ENCODE results near the gene PODN.

Gene PODN

DNA sequence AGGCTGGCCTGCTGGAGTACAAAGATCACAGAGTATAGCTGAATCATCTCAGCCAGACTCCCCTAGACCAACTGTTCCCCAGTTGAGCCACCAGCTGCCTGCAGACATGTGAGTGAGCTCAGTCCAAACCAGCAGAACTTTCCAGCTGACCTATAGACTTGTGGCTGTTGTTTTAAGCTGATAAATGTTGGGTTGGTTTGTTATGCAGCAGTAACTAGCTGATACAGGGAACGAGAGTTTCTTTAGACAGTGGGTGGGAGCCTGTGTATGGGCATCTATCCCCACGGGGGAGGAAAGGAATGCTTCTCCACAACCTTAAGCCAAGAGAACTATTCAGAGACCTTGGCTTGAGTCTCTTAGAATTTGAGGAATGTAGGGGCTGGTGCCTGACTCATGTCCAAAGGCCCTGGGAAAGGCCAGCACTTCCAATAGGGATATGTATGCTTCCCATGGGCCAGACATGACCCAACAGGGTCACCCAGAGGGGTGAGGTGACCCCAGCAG, 50.3 kb downstream of the PODN start:
- H3K9me3 ChIP-seq (ENCODE audit: insufficient read depth, low read length, severe bottlenecking): no peaks in the 10 kb centered on the region
- DNase-seq: no peak
- H3K79me2 ChIP-seq (ENCODE audit: insufficient read depth, low read length): no peaks in the 10 kb centered on the region
- peaks cover 10% of the 10 kb centered on the region for H3K27me3 ChIP-seq (ENCODE audit: insufficient read depth, low read length, poor library complexity)
- no peak for TF ChIP-seq EZH2 (IDR thresholded peaks at IDR 0.05; ENCODE audit: borderline replicate concordance, low read depth, low read length, severe bottlenecking)
- TF ChIP-seq, protein P1, sequence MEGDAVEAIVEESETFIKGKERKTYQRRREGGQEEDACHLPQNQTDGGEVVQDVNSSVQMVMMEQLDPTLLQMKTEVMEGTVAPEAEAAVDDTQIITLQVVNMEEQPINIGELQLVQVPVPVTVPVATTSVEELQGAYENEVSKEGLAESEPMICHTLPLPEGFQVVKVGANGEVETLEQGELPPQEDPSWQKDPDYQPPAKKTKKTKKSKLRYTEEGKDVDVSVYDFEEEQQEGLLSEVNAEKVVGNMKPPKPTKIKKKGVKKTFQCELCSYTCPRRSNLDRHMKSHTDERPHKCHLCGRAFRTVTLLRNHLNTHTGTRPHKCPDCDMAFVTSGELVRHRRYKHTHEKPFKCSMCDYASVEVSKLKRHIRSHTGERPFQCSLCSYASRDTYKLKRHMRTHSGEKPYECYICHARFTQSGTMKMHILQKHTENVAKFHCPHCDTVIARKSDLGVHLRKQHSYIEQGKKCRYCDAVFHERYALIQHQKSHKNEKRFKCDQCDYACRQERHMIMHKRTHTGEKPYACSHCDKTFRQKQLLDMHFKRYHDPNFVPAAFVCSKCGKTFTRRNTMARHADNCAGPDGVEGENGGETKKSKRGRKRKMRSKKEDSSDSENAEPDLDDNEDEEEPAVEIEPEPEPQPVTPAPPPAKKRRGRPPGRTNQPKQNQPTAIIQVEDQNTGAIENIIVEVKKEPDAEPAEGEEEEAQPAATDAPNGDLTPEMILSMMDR (IDR thresholded peaks at IDR 0.05; ENCODE audit: borderline replicate concordance, extremely low read depth, low read length, poor library complexity, severe bottlenecking): no peak
- H3K9ac ChIP-seq (ENCODE audit: low read depth, low read length): no peak overlapping the region
- H3K4me1 ChIP-seq (ENCODE audit: insufficient read depth, low read length): no peaks in the 10 kb centered on the region; the same call in 1 of the 2 replicates
- ATAC-seq (ENCODE audit: insufficient read depth, low read depth): no peak
- no peaks in the 10 kb centered on the region for H4K20me1 ChIP-seq (ENCODE audit: insufficient read depth, low read length)
- no peak overlapping the region for H3K4me2 ChIP-seq (ENCODE audit: insufficient read depth, low read length)
- H3K27ac ChIP-seq (ENCODE audit: low read length): no peak overlapping the region
- H3K36me3 ChIP-seq (ENCODE audit: insufficient read depth, low read length): no peaks in the 10 kb centered on the region
- no peak overlapping the region for H2AFZ ChIP-seq (ENCODE audit: low read depth, low read length)
- no peak overlapping the region for H3K4me3 ChIP-seq (ENCODE audit: low read depth in 1 of 2, low read length in 2 of 2)

DNA sequence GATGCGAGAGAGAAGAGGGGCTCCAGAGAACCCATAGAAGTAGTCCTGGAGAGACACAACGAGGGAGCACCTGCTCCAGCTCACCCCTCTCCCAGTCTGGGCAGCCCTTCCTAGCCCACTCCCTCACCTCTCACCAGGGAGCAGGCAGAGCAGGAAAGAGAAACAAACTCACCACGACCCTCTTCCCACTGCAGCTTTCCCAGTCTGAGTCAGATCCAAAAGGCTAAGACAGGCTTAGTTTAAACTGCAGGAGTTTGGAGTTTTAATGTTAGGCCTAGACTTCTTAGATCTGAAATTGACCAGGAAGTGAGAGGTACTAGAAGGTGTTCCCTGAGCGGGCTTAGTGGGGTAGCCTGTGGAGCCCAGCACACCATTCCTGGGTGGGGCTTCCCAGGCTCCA, 50.8 kb downstream of the PODN start:
- Histone ChIP-seq H3K27me3 (ENCODE audit: insufficient read depth, low read length, poor library complexity) (peaks cover 8% of the 10 kb centered on the region), H4K20me1 (ENCODE audit: insufficient read depth, low read length) (no peaks in the 10 kb centered on the region), H2AFZ (ENCODE audit: low read depth, low read length) (no peak overlapping the region), H3K9ac (ENCODE audit: low read depth, low read length) (no peak overlapping the region), H3K36me3 (ENCODE audit: insufficient read depth, low read length) (no peaks in the 10 kb centered on the region), H3K79me2 (ENCODE audit: insufficient read depth, low read length) (no peaks in the 10 kb centered on the region), H3K4me2 (ENCODE audit: insufficient read depth, low read length) (no peak overlapping the region), H3K4me1 (ENCODE audit: insufficient read depth, low read length) (no peaks in the 10 kb centered on the region; the same call in 1 of the 2 replicates), H3K27ac (ENCODE audit: low read length) (no peak overlapping the region), H3K9me3 (ENCODE audit: insufficient read depth, low read length, severe bottlenecking) (no peaks in the 10 kb centered on the region), H3K4me3 (ENCODE audit: low read depth in 1 of 2, low read length in 2 of 2) (no peak overlapping the region)
- DNase-seq: no peak
- no peak for ATAC-seq (ENCODE audit: insufficient read depth, low read depth)
- no peak for TF ChIP-seq EZH2 (IDR thresholded peaks at IDR 0.05; ENCODE audit: borderline replicate concordance, low read depth, low read length, severe bottlenecking)
- TF ChIP-seq, protein P1 (IDR thresholded peaks at IDR 0.05; ENCODE audit: borderline replicate concordance, extremely low read depth, low read length, poor library complexity, severe bottlenecking): no peak

DNA sequence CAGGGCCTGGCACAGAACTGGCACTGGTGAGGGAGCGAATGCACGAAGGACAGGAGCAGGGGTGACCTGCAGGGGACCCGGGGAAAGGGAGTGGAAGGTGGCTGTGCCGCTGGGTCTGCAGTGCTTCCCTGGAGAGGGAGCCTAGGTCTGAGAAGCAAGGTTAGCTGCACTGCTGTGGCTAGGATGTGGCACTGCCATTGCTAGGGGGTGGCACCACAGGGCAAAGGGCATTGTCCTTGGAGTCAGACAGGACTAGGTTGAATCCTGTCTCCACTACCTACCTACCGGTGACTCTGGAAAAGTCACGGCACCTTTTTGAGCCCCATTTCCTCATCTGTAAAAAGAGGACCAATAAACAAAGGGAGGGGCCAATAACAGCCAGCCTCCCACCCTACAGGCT, 52.1 kb downstream of the PODN start:
- H4K20me1 ChIP-seq (ENCODE audit: insufficient read depth, low read length): no peaks in the 10 kb centered on the region
- H3K27me3 ChIP-seq (ENCODE audit: insufficient read depth, low read length, poor library complexity): no peaks in the 10 kb centered on the region
- H3K36me3 ChIP-seq (ENCODE audit: insufficient read depth, low read length): no peaks in the 10 kb centered on the region
- no peaks in the 10 kb centered on the region for H3K4me1 ChIP-seq (ENCODE audit: insufficient read depth, low read length)
- no peak for TF ChIP-seq EZH2 (IDR thresholded peaks at IDR 0.05; ENCODE audit: borderline replicate concordance, low read depth, low read length, severe bottlenecking)
- TF ChIP-seq, protein P1 (IDR thresholded peaks at IDR 0.05; ENCODE audit: borderline replicate concordance, extremely low read depth, low read length, poor library complexity, severe bottlenecking): no peak
- no peak overlapping the region for H3K9ac ChIP-seq (ENCODE audit: low read depth, low read length)
- H2AFZ ChIP-seq (ENCODE audit: low read depth, low read length): no peak overlapping the region
- H3K9me3 ChIP-seq (ENCODE audit: insufficient read depth, low read length, severe bottlenecking): no peaks in the 10 kb centered on the region
- H3K4me3 ChIP-seq (ENCODE audit: low read depth in 1 of 2, low read length in 2 of 2): no peak overlapping the region
- DNase-seq: no peak
- no peak overlapping the region for H3K4me2 ChIP-seq (ENCODE audit: insufficient read depth, low read length)
- H3K27ac ChIP-seq (ENCODE audit: low read length): no peak overlapping the region
- no peak for ATAC-seq (ENCODE audit: insufficient read depth, low read depth)
- H3K79me2 ChIP-seq (ENCODE audit: insufficient read depth, low read length): no peaks in the 10 kb centered on the region
